Peyer's patch (tissue), 4 donors: ENCODE measurements around the gene PRR19.

ENCODE experiments used
- CTCF ChIP-seq, 6 experiments: fragments of 450-650 bp in 4 of 6; fragments of 200-600 bp in 2 of 6; sonication (generic) in 1 of 6; IDR thresholded peaks; one replicate each; pipeline ENCODE4 v1.5.1; 2017 to 2019; ENCODE audit warnings: antibody characterized with exemption in 6 of 6, mild to moderate bottlenecking in 3 of 6, moderate library complexity in 1 of 6
- POLR2A ChIP-seq, 2 donors: fragments of 450-650 bp; IDR thresholded peaks; one replicate each; pipeline ENCODE4 v1.5.1; 2017; ENCODE audit warnings: antibody characterized with exemption in 2 of 2, mild to moderate bottlenecking in 2 of 2, moderate library complexity in 2 of 2

DNA sequence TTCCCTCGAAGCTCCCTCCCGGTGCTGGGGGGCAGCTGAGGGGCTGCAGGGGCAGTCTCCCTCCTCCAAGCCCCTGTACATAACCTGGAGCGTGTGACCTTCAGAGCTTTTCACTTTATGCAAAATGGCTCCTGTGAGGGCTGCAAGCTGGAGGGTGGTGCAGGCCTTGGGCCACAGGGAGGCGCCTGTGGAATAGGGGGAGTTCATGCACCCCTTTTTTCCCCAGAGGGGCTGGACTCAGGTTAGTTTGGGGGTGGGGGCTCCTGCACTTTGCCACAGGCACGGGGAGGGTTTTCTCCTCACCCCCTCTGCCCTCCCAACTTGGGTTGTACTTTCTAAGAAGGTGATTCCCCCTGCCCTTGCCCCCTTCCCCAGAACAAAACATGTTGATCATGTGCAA lies 6.6 kb upstream of the PRR19 start:
- TF ChIP-seq CTCF (IDR thresholded peaks at IDR 0.05), result no peak
- no peak for TF ChIP-seq POLR2A (IDR thresholded peaks at IDR 0.05)
